Hepatocyte (in vitro differentiated cells): ENCODE results near the gene UPK3B. TPM values are rescaled to one million over a fixed set of nuclear protein-coding genes. Genes with fewer than 3 reads are reported as not detected.
"Not testable (repeated sequence)": the region's sequence is repeated elsewhere in the genome, so short reads cannot be mapped to it uniquely, and the experiment has no call there.

Source experiments
- DNase-seq: peaks from one replicate; pipeline ENCODE4 v3.0.0-alpha.2; 2016; ENCODE audit warnings: low spot score
- H2AFZ ChIP-seq: fragments of 200-600 bp; sonication (generic); 2 replicates; pipeline ENCODE4 v1.6.0; 2016; ENCODE audit warnings: antibody characterized with exemption, mild to moderate bottlenecking
- H3K27ac ChIP-seq: fragments of 200-600 bp; sonication (generic); 2 replicates; pipeline ENCODE4 v1.5.1; 2016; ENCODE audit warnings: mild to moderate bottlenecking
- H3K27me3 ChIP-seq: fragments of 200-600 bp; sonication (generic); 2 replicates; pipeline ENCODE4 v1.6.1; 2016
- H3K36me3 ChIP-seq: fragments of 200-600 bp; sonication (generic); replicated peaks from 2 replicates; pipeline ENCODE4 v1.5.1; 2016; ENCODE audit warnings: low read depth; ENCODE audit not compliant: insufficient read depth
- H3K4me1 ChIP-seq: fragments of 200-600 bp; sonication (generic); 2 replicates; pipeline ENCODE4 v1.5.1; 2016; ENCODE audit warnings: mild to moderate bottlenecking, moderate library complexity; ENCODE audit not compliant: insufficient read depth
- H3K4me2 ChIP-seq: fragments of 200-600 bp; sonication (generic); 2 replicates; pipeline ENCODE4 v1.6.0; 2016
- H3K4me3 ChIP-seq: fragments of 200-600 bp; sonication (generic); 2 replicates; pipeline ENCODE4 v1.5.1; 2016; ENCODE audit warnings: mild to moderate bottlenecking
- H3K79me2 ChIP-seq: fragments of 200-600 bp; sonication (generic); 2 replicates; pipeline ENCODE4 v1.6.0; 2017; ENCODE audit warnings: mild to moderate bottlenecking
- H3K9me2 ChIP-seq: fragments of 200-600 bp; sonication (generic); replicated peaks from 2 replicates; pipeline ENCODE4 v1.6.0; 2017; ENCODE audit warnings: mild to moderate bottlenecking; ENCODE audit not compliant: insufficient read depth
- H3K9me3 ChIP-seq: fragments of 200-600 bp; sonication (generic); 2 replicates; pipeline ENCODE4 v1.5.1; 2016; ENCODE audit warnings: low read depth, mild to moderate bottlenecking
- H4K20me1 ChIP-seq: fragments of 200-600 bp; sonication (generic); 2 replicates; pipeline ENCODE4 v1.6.0; 2016; ENCODE audit warnings: mild to moderate bottlenecking; ENCODE audit not compliant: insufficient read depth, poor library complexity, severe bottlenecking
- WGBS: methylation state at CpG from one replicate; pipeline ENCODE4 v1.1.6; 2016; ENCODE audit warnings: low lambda C conversion rate; ENCODE audit errors: missing lambda C conversion rate; 5-methylcytosine and 5-hydroxymethylcytosine counted together
- polyA plus RNA-seq: library from polyadenylated mRNA; unstranded; fragments of >200 nt; fragmentation: Nextera tagmentation; extraction: Ambion mirVana; gene quantifications from 2 replicates; pipeline ENCODE4 v1.2.1, GENCODE V29; 2016
- total RNA-seq: library from RNA; depleted of rRNA; stranded (reverse); fragments of >200 nt; gene quantifications from 2 replicates; pipeline ENCODE4 v1.2.3, GENCODE V29; 2014

Gene UPK3B
- total and polyA plus RNA-seq, 2 experiments from 2014 or later = 25.8 to 90.6 TPM

DNA sequence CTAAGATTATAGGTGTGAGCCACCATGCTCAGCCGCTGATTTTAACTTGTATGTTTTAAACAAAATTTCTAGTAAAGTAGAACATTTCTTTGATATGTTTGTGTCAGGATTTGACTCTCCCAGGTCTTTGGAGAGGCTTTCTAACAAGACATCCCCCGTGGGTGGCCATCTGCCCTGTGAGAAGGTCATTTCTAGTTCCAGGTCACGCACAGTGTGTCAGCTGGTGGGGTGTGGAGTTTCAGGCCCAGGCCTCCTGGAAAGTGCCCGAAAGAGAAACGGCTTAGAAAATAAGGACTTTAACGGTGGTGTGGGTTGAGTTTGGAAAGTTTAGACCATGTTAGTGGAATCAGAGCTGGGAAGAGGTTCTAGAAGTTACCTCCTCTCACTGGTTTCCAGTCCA lies 37.3 kb upstream of the UPK3B start:
- H3K27ac ChIP-seq, H3K9me3 ChIP-seq, H3K4me3 ChIP-seq, H4K20me1 ChIP-seq, H3K9me2 ChIP-seq, H3K4me1 ChIP-seq, H3K27me3 ChIP-seq, H3K79me2 ChIP-seq, H2AFZ ChIP-seq, H3K4me2 ChIP-seq, H3K36me3 ChIP-seq, DNase-seq: not testable (repeated sequence)
- 79% methylated on average over 3 of the region's 6 CpGs for WGBS

DNA sequence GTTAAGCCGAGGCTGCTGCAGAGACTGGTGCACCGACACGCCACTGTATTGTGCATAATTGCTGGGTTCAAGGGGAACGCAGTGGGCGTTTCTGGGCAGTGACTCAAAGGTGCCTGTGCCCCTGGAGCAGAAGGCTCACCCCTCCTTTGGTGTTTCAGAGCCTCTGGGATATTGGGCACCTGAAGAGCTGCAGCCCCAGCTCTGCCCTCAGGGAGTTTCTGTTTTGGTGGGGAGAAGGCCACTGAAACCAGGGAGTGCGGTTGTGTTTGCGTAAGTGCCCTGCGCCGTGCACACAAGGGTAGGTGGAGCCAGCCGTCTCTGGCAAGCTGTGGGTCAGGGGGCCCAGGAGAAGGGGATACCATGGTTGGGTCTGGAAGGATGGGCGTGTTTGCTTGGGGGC lies 34.1 kb upstream of the UPK3B start:
- not testable (repeated sequence) for H3K9me2 ChIP-seq, H4K20me1 ChIP-seq, H2AFZ ChIP-seq, H3K27ac ChIP-seq, H3K4me2 ChIP-seq, H3K79me2 ChIP-seq, H3K4me3 ChIP-seq, H3K4me1 ChIP-seq, H3K27me3 ChIP-seq, DNase-seq, H3K36me3 ChIP-seq, H3K9me3 ChIP-seq
- WGBS = no CpG with 5 or more reads among the region's 11 CpGs

DNA sequence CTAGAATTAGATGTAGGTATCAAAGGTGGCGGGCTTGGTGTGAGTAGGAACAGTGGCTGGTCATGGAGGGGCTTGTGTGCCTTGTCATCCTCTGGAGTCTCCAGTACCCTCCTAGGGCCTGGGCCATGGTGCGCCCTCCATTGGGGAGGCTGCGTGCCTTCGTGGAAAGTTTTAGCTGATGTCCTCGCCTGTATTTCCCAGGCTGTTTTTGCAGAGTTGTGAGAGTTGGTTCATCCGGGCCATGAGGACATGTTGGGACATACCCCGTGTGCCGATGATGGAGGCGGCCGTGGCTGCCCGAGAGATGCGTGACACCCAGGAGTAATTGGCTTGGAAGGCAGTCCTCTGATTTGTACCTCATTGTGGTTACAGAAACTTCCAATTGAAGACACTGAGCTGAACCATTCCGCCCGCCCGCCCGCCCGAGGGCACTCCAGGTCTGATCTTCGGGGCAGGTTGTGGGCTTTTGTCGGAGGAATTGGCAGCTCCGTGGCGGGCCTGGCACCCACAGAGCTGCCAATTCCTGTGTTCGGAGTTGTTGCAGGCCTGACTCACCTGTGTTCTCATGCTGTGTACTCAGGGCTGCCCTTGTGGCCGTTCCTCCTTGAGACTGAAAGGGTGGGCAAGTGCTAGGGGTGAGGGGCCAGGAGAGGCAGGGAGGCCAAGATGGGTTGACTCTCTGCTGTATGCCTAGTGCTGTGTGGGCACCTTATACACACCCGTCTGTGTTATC lies 33.4 kb upstream of the UPK3B start:
- H3K4me3 ChIP-seq, H3K4me1 ChIP-seq, H2AFZ ChIP-seq, DNase-seq, H4K20me1 ChIP-seq, H3K27me3 ChIP-seq, H3K27ac ChIP-seq, H3K4me2 ChIP-seq, H3K79me2 ChIP-seq, H3K36me3 ChIP-seq, H3K9me2 ChIP-seq, H3K9me3 ChIP-seq: not testable (repeated sequence)
- WGBS = 97% methylated on average over 12 of the region's 24 CpGs

DNA sequence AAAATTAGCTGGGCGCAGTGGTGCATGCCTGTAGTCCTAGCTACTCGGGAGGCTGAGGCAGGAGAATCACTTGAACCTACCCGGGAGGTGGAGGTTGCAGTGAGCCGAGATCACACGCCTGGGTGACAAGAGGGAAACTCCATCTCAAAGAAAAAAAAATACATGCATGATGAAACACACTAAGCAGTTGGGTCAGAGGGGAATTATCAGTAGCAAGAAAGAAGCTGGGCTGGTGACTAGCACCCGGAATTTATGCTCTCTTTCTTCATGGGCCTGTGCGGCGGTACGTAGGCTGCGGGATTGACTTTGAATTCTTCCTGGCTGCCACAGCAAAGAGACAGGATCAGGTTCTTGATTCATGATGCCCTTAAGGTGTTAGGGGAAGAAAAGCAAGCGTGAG lies 30.7 kb upstream of the UPK3B start:
- H3K4me1 ChIP-seq, H3K4me2 ChIP-seq, DNase-seq, H3K9me2 ChIP-seq, H3K27me3 ChIP-seq, H3K9me3 ChIP-seq, H3K79me2 ChIP-seq, H2AFZ ChIP-seq, H3K36me3 ChIP-seq, H3K27ac ChIP-seq, H4K20me1 ChIP-seq, H3K4me3 ChIP-seq: not testable (repeated sequence)
- WGBS = 79% methylated on average over 8 of the region's 11 CpGs

GRCh38 chr7:76480403-76481253 lies 29.7 kb upstream of the UPK3B start:
- 93% methylated on average over 28 of the region's 29 CpGs for WGBS
- DNase-seq, H3K36me3 ChIP-seq, H3K79me2 ChIP-seq, H3K27me3 ChIP-seq, H3K4me3 ChIP-seq, H3K27ac ChIP-seq, H3K4me2 ChIP-seq, H3K9me2 ChIP-seq, H3K4me1 ChIP-seq, H3K9me3 ChIP-seq, H4K20me1 ChIP-seq, H2AFZ ChIP-seq: not testable (repeated sequence)

DNA sequence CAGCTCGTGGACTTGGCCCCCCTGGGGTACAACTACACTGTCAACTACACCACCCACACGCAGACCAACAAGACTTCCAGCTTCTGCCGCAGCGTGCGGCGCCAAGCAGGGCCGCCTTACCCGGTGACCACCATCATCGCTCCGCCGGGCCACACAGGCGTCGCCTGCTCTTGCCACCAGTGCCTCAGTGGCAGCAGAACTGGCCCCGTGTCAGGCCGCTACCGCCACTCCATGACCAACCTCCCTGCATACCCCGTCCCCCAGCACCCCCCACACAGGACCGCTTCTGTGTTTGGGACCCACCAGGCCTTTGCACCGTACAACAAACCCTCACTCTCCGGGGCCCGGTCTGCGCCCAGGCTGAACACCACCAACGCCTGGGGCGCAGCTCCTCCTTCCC lies 27.7 kb upstream of the UPK3B start:
- WGBS = 97% methylated on average over 20 of the region's 24 CpGs
- H2AFZ ChIP-seq, H3K27ac ChIP-seq, H3K36me3 ChIP-seq, H3K4me2 ChIP-seq, H3K9me2 ChIP-seq, H3K9me3 ChIP-seq, H3K79me2 ChIP-seq, DNase-seq, H4K20me1 ChIP-seq, H3K4me1 ChIP-seq, H3K4me3 ChIP-seq, H3K27me3 ChIP-seq: not testable (repeated sequence)

GRCh38 chr7:76483081-76483480 lies 27.3 kb upstream of the UPK3B start:
- H3K4me3 ChIP-seq, H3K27ac ChIP-seq, H3K9me3 ChIP-seq, H3K4me1 ChIP-seq, H3K79me2 ChIP-seq, H3K4me2 ChIP-seq, H2AFZ ChIP-seq, H3K36me3 ChIP-seq, H4K20me1 ChIP-seq, H3K27me3 ChIP-seq, H3K9me2 ChIP-seq, DNase-seq: not testable (repeated sequence)
- over 99% methylated on average over 12 of the region's 17 CpGs for WGBS

GRCh38 chr7:76484456-76484855 lies 25.9 kb upstream of the UPK3B start:
- not testable (repeated sequence) for H2AFZ ChIP-seq, H3K36me3 ChIP-seq, H3K79me2 ChIP-seq, H3K4me2 ChIP-seq, H4K20me1 ChIP-seq, H3K27ac ChIP-seq, H3K4me3 ChIP-seq, H3K4me1 ChIP-seq, H3K9me3 ChIP-seq, DNase-seq, H3K9me2 ChIP-seq, H3K27me3 ChIP-seq
- 100% methylated on average over 1 of the region's 12 CpGs for WGBS
